ENCODE results near the gene OR8B8.

- TF ChIP-seq CTCF (IDR thresholded peaks at IDR 0.05) (no peak), POLR2A (IDR thresholded peaks at IDR 0.05) (no peak), EP300 (IDR thresholded peaks at IDR 0.05) (no peak)
These were observed 39.9 kb downstream of the OR8B8 start for GRCh38 chr11:124405581-124405980.

Data from stomach (tissue), 4 donors.